Measurements from ENCODE around the gene CARS1. TPM values are rescaled to one million over a fixed set of nuclear protein-coding genes. Genes with fewer than 3 reads are reported as not detected.
A peak's percentile ranks its signal among the peaks of the same experiment; 100 is the strongest.

The CARS1 gene
- total and polyA plus RNA-seq, 10 of the 15 experiments (the other 5 are each of a cell fraction or from before 2014, with no cell fraction given): 7.8 to 60.6 (median 45.7) TPM

GRCh38 chr11:3057069-3057963 is at the start of gene CARS1 (continued):
- no peak for TF ChIP-seq CUX1 (IDR thresholded peaks at IDR 0.05; ENCODE audit: insufficient replicate concordance, low read depth, low read length)
- no peak for TF ChIP-seq HDAC2 (IDR thresholded peaks at IDR 0.05)
- TF ChIP-seq HDAC6 (IDR thresholded peaks at IDR 0.05; ENCODE audit: unreplicated experiment): no peak
- no peak for TF ChIP-seq ZZZ3 (IDR thresholded peaks at IDR 0.05; ENCODE audit: control insufficient read depth, insufficient read length, low read depth)
- peak; percentile 59; the same call in 1 of the 2 replicates for TF ChIP-seq LARP7 (IDR thresholded peaks at IDR 0.05)
- TF ChIP-seq NR2C1 (IDR thresholded peaks at IDR 0.05): peak; percentile 84
- TF ChIP-seq GABPA (IDR thresholded peaks at IDR 0.05; ENCODE audit: low read depth): peak; percentile 97
- peak; percentile 96 for TF ChIP-seq HCFC1 (IDR thresholded peaks at IDR 0.05; ENCODE audit: low read length)
- TF ChIP-seq RAD21 (IDR thresholded peaks at IDR 0.05; ENCODE audit: insufficient read depth, low read depth, low read length): no peak
- no peak for TF ChIP-seq NFXL1 (IDR thresholded peaks at IDR 0.05; ENCODE audit: borderline replicate concordance)
- TF ChIP-seq ZNF24 (IDR thresholded peaks at IDR 0.05): no peak
- TF ChIP-seq JUNB (IDR thresholded peaks at IDR 0.05): no peak
- TF ChIP-seq ZNF217 (IDR thresholded peaks at IDR 0.05): no peak
- TF ChIP-seq RELB (IDR thresholded peaks at IDR 0.05; ENCODE audit: low read depth): 0 out of 2 replicates have a peak, but pooled peaks have one; percentile 22
- TF ChIP-seq, protein P1, sequence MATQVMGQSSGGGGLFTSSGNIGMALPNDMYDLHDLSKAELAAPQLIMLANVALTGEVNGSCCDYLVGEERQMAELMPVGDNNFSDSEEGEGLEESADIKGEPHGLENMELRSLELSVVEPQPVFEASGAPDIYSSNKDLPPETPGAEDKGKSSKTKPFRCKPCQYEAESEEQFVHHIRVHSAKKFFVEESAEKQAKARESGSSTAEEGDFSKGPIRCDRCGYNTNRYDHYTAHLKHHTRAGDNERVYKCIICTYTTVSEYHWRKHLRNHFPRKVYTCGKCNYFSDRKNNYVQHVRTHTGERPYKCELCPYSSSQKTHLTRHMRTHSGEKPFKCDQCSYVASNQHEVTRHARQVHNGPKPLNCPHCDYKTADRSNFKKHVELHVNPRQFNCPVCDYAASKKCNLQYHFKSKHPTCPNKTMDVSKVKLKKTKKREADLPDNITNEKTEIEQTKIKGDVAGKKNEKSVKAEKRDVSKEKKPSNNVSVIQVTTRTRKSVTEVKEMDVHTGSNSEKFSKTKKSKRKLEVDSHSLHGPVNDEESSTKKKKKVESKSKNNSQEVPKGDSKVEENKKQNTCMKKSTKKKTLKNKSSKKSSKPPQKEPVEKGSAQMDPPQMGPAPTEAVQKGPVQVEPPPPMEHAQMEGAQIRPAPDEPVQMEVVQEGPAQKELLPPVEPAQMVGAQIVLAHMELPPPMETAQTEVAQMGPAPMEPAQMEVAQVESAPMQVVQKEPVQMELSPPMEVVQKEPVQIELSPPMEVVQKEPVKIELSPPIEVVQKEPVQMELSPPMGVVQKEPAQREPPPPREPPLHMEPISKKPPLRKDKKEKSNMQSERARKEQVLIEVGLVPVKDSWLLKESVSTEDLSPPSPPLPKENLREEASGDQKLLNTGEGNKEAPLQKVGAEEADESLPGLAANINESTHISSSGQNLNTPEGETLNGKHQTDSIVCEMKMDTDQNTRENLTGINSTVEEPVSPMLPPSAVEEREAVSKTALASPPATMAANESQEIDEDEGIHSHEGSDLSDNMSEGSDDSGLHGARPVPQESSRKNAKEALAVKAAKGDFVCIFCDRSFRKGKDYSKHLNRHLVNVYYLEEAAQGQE (IDR thresholded peaks at IDR 0.05; ENCODE audit: low read depth, low read length): no peak
- no peak for TF ChIP-seq YBX1 (IDR thresholded peaks at IDR 0.05)
- TF ChIP-seq IKZF1 (conservative IDR thresholded peaks at IDR 0.05): peak; percentile 94
- peak; percentile 44; the same call in 1 of the 2 replicates for TF ChIP-seq SMAD5 (IDR thresholded peaks at IDR 0.05; ENCODE audit: low read depth)
- no peak for TF ChIP-seq MYB (IDR thresholded peaks at IDR 0.05; ENCODE audit: borderline replicate concordance, low read depth, low read length)

Measured in GM12878 (cell line).